SIG-M5 (cell line): Measurements from ENCODE around the gene KCND1.

Source experiments
- DNase-seq: peaks from one replicate; lab custom pipeline; 2025; lab: John Stamatoyannopoulos, UW

Gene KCND1

DNA sequence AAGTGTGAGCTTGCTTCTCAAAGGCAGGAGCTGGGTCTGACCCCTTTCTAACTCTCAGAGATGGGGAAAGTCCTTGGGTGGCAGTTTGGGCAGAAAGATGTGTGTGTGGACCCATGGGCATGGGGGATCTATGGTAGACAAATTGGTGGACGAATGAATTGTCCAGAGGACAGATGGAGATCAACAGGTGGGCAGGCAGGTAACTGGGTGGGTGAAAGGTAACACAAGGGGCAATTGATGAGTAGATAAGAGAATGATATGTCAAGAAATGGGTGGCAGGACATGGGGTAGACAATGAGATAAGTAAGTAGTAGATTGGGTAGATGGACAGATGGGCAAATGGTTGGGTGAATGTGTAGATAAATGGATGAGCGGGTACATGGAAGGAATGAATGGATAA is 2.9 kb upstream of the KCND1 start:
- no peak for DNase-seq

DNA sequence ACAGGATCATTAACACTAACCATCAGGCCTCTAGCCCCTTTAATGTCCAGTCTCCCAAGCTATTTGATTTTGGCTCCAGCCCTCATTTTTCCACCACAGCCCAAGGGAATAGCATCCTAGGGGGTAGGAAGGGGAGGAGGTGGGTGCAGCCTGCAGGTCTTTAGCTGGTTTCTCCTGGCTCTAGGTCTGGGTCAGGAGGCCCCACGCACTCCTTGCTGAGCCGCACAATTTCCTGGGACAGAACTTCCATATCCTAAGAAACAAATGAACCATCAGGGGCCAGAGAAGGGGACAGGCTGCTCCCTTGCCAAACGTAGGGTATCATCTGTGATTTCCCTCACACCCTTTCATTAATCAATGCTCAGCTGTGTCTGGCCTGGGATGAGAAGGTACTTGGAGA is 2.4 kb upstream of the KCND1 start:
- DNase-seq: no peak

DNA sequence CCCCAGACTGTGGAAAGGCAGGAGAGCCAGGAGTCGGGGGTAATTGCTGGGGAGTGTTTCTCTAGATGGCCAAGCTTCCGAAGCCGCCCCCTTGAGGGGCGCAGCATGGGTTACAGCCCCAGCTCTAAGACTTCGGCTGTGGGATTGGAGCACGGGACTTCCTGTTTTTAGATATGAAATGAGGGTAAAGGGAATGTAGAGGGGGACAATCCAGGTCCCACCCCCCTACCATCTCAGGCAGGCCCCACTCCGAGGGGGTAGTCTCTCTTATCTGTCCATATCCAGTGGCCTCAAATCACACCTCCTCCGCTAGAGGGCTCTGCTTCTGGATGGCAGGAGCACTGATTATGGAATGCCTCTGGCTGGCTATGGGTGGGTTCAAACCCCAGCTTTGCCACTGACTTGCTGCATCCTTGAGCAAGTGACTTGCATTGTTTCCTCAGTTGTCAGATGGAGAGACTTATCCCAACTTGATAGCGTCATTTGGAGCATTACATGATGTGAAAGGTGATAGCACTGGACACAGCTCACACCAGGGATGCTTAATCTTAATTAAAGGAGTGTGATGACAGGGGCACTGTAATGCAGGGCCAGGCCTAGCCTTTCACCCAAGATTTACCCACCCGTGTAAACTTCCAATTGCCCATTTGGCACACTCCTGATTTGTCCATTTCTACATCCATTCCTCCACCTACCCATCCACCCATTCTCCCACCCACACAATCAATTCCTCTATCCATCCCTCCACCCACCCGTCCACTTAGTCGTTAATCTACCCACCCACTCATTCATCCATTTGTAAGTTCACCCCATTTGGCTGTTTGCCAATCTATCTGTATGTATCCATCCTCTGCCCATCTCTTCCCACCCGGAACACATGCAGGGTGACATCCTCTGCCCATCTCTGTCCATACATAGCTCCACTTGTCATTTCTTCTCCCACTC is 848 bp upstream of the KCND1 start:
- DNase-seq: no peak

DNA sequence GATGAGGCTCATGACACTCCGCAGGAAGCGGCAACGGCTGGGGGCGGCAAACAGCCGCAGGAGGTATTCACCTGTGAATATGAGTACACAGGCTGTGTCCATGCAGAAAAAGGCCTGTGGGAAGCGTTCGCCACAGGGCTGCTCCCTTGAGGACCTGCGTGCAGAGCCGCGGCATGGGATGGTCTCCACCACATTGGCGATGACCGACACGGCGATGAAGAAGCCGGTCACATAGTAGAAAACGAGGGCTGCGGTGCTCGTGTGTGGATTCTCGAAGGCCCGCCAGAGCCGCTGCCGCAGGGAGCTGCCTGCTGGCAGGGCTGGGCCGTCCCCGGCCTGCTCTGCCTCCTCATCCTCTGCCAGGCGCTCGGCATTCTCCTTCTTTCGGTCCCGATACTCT is 2.2 kb downstream of the KCND1 start:
- DNase-seq: no peak

DNA sequence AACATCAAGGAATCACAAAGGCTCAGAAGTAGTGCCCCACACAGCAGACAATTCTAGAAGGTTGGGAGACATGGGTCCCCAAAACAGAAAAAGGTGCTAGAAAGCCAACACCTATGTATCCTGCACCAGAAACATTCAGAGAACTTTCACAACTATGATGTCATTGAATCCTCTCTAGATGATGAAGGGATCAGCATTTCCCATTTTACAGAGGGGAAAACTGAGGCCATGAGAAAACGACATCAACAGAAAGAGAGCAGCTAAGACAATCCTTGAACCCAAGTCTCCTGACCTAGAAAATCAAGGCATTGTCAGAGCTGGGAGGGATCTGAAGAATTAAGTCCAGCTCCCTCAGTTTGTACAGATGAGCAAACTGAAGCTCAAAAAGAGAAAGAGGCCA is 3.3 kb downstream of the KCND1 start:
- DNase-seq: no peak

- DNase-seq: no peak
Observed at GRCh38 chrX:48966796-48967579, 4.7 kb downstream of the KCND1 start.

DNA sequence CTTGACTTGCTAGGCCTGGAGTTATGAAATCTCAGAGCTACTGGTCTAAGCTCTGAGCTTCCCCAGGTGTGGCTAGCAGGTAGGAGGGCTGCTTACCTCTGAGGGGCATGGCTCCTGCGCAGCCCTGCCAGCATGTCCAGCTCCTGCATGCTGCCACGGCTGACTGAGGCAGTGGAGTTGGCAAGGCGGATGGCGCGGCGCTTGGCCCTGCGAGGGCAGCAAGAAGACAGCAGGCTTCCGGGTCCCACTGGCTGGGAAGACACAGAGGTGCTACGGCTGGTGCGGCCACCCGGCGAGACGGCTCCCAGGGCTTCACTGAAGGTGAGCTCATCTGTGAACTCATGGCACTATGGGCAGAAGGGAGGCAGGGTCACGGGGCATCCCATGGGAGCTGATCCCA is 5.7 kb downstream of the KCND1 start:
- no peak for DNase-seq

DNA sequence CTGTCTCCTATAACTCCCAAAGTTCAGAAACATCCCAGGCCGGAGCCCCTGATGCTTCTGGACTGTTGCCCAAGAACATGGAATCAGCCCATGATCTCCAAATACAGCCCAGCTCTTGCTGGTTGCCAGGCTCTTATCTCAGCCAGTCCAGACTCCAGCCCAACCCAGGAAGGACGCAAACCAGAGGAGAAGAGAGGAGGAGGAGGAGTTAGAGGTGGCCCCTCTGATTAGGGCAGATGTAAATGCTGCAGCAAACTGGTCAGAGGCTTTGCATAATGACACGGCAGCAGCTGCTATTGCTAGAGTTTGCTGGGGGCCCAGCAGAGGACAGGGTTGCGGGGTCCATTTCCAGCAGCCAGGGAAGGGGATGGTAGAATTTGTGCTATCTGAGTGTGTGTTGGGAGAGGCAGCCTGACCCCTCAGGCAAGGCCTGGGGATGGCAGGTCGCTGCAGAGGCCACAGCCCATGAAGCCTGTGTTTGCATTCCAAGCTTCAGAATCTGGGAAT is 10.0 kb downstream of the KCND1 start:
- no peak for DNase-seq

GRCh38 chrX:48960291-48960690 is 11.4 kb downstream of the KCND1 start:
- no peak for DNase-seq

GRCh38 chrX:48958635-48959094 is 13.0 kb downstream of the KCND1 start:
- DNase-seq: no peak

GRCh38 chrX:48957827-48958634 is 13.6 kb downstream of the KCND1 start:
- peak; percentile 81 for DNase-seq

DNA sequence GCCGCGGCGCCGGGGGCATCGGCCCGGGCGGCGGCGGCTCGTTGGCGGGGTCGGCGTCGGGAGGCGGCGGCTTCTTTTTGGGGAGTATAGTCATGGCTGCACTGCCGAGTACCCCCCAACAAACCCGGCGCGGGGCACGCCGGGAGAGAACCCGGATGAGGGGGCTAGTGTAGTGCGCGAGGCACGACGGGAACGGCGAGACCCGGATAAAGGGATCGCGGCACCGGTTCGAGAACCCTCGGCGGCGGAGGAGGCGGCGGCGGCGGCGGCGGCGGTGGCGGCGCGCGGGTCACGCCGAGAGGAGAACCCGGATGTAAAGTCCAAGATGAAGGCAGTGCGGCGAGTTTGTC is 14.2 kb downstream of the KCND1 start, which contains the start of gene OTUD5:
Gene OTUD5 (minus strand): TSS at position 131 of the 350 bp plus-strand sequence. CDS start 37 bp downstream, at position 94.
- no peak for DNase-seq

- DNase-seq: no peak
Observed at GRCh38 chrX:48956728-48957414, 14.8 kb downstream of the KCND1 start.

GRCh38 chrX:48948589-48948988 is 23.1 kb downstream of the KCND1 start:
- no peak for DNase-seq

- DNase-seq: no peak
Observed at GRCh38 chrX:48945517-48946348, 25.9 kb downstream of the KCND1 start.

DNA sequence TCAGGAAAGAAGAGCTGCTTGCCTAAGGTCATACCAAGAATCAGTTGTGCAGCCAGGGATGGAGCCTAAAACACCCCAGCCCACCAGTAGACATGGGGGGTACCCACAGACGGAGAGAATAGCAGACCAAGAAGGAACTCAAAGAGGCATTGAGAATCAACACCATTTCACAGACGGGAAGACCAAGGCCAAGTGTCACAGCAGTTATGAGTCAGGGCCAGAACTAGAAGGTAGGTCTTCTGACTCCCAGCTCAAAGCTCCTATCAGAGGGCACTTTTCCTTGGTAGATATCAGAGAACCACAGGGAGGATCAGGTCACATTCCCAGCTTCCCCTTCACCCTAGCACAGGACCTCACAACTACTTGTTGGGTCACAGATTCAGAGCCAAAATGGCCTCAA is 28.7 kb downstream of the KCND1 start:
- no peak for DNase-seq

DNA sequence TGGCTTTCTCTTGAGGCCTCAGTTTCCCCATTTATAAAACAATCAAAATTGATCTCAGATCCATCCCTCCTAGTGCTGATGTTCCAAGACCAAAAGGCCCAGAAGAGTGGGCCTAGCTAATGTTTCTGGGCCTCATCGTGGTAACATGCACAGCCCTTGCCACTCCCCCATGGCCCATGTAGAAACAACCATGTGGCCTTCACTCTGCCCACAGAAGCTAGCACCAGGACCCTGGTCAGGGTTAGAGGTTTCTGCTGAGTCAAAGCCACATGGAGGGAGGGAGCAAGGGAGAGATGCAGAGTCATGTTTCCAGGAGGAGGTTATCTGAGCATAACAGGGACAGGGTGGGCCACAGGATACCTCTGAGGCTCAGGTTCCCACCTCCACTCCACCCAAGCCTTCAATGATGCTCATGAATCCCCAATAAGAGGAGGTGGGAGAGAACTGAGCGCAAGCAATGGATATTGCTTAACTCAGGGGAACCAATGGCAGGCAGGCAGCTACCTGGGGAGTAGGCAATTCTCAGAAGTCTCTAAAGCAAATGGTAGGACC is 31.2 kb downstream of the KCND1 start:
- DNase-seq: no peak

- no peak for DNase-seq
Observed at GRCh38 chrX:48939524-48940228, 32.0 kb downstream of the KCND1 start.

- DNase-seq: no peak
Observed at GRCh38 chrX:48938721-48939425, 32.8 kb downstream of the KCND1 start.
